GM21360 (cell line): ENCODE measurements around the gene URB2.
"Not testable (repeated sequence)": the region's sequence is repeated elsewhere in the genome, so short reads cannot be mapped to it uniquely, and the experiment has no call there.

Source experiments
- ATAC-seq: cut with Tn5 transposase; IDR thresholded peaks from one replicate; pipeline ENCODE4 v1.9.1; 2021; ENCODE audit warnings: mild to moderate bottlenecking, moderate library complexity; ENCODE audit not compliant: unreplicated experiment

URB2 gene

GRCh38 chr1:229613938-229614337, 12.1 kb upstream of the URB2 start:
- no peak for ATAC-seq

GRCh38 chr1:229614701-229615100, 11.3 kb upstream of the URB2 start:
- ATAC-seq = no peak

- ATAC-seq = no peak
These were observed 8.5 kb upstream of the URB2 start for GRCh38 chr1:229617351-229618100.

GRCh38 chr1:229619002-229619401, 7.0 kb upstream of the URB2 start:
- ATAC-seq = no peak

- no peak for ATAC-seq
These were observed 6.4 kb upstream of the URB2 start for GRCh38 chr1:229619614-229620013.

- no peak for ATAC-seq
These were observed 5.2 kb upstream of the URB2 start for GRCh38 chr1:229620876-229621275.

- ATAC-seq = no peak
These were observed 4.4 kb upstream of the URB2 start for GRCh38 chr1:229621663-229622062.

- ATAC-seq = not testable (repeated sequence)
These were observed 3.4 kb upstream of the URB2 start for GRCh38 chr1:229622641-229623120.

- no peak for ATAC-seq
These were observed 2.8 kb upstream of the URB2 start for GRCh38 chr1:229623225-229623624.

GRCh38 chr1:229623838-229624237, 2.2 kb upstream of the URB2 start:
- ATAC-seq = no peak

GRCh38 chr1:229624521-229625070, 1.5 kb upstream of the URB2 start:
- no peak for ATAC-seq

GRCh38 chr1:229625071-229625914, 754 bp upstream of the URB2 start:
- ATAC-seq = peak; percentile 27

GRCh38 chr1:229627003-229627402, 956 bp downstream of the URB2 start:
- ATAC-seq = no peak

- ATAC-seq = no peak
These were observed 3.2 kb downstream of the URB2 start for GRCh38 chr1:229629261-229629660.

GRCh38 chr1:229631148-229631547, 5.1 kb downstream of the URB2 start:
- ATAC-seq = no peak

- ATAC-seq = no peak
These were observed 5.9 kb downstream of the URB2 start for GRCh38 chr1:229631966-229632365.

GRCh38 chr1:229636042-229636441, 10.0 kb downstream of the URB2 start:
- ATAC-seq = no peak

- ATAC-seq = no peak
These were observed 11.7 kb downstream of the URB2 start for GRCh38 chr1:229637746-229638145.

- ATAC-seq = no peak
These were observed 14.4 kb downstream of the URB2 start for GRCh38 chr1:229640455-229640854.

GRCh38 chr1:229641306-229641705, 15.3 kb downstream of the URB2 start:
- no peak for ATAC-seq

- ATAC-seq = no peak
These were observed 16.3 kb downstream of the URB2 start for GRCh38 chr1:229642376-229642775.

GRCh38 chr1:229642970-229643369, 16.9 kb downstream of the URB2 start:
- ATAC-seq = no peak
